ENCODE data around the gene DIAPH3.

DNA sequence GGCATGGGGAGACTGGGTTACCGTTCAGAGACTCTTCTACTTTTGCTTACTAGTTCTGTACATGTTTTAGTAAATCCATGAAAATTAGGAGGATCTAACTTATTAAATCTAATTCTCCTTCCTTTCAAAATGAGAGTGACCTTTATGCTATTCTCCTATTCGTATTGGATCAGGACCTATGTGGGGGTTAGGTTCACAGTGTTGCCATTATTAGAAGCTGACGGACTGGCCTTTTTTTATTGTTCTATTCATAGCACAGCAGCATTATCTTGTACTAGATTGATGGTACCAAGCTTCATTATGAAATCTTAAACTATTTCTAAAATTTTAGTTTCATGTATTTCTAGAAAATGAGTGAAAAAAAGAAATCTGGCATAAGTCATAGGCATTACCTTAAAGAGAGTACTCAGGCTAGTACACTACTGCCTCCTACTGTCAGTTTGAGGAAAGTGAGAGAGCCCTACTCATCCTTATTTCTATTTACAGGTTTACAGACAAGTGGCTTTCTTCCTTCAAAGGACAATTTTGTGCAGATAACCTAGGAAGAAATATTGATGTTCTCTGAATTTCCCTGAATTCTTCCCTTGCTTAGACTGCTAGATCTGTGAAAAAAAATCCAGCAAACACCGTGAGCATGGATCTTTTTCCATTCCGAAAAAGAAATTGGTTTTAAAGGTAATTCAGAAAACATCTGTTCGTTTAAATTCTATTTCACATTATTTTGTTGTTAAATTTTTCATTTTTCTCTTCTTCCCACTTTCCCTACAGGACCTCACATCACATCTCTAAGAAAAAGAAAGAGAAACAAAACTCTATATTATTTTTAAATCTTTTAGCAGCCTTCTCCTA, 485.5 kb downstream of the DIAPH3 start:
- TF ChIP-seq, protein P1, sequence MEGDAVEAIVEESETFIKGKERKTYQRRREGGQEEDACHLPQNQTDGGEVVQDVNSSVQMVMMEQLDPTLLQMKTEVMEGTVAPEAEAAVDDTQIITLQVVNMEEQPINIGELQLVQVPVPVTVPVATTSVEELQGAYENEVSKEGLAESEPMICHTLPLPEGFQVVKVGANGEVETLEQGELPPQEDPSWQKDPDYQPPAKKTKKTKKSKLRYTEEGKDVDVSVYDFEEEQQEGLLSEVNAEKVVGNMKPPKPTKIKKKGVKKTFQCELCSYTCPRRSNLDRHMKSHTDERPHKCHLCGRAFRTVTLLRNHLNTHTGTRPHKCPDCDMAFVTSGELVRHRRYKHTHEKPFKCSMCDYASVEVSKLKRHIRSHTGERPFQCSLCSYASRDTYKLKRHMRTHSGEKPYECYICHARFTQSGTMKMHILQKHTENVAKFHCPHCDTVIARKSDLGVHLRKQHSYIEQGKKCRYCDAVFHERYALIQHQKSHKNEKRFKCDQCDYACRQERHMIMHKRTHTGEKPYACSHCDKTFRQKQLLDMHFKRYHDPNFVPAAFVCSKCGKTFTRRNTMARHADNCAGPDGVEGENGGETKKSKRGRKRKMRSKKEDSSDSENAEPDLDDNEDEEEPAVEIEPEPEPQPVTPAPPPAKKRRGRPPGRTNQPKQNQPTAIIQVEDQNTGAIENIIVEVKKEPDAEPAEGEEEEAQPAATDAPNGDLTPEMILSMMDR (IDR thresholded peaks at IDR 0.05), result peak; percentile 92
- no peak for TF ChIP-seq ZFX (IDR thresholded peaks at IDR 0.05; ENCODE audit: borderline replicate concordance)

All from 22Rv1 (cell line).